WERI-Rb-1 (cell line): ENCODE measurements around the gene PLXND1.

Experiments used
- DNase-seq: peaks from one replicate; pipeline ENCODE4 v3.0.0-alpha.2; 2020
- H3K27ac ChIP-seq: fragments of 250-450 bp; sonication (Bioruptor Pico); 2 replicates; pipeline ENCODE4 v1.5.1; 2020; ENCODE audit warnings: mild to moderate bottlenecking, moderate library complexity
- H3K27me3 ChIP-seq: fragments of 250-450 bp; sonication (Bioruptor Pico); 2 replicates; pipeline ENCODE4 v1.5.1; 2021; ENCODE audit warnings: mild to moderate bottlenecking, low read depth, moderate library complexity; ENCODE audit not compliant: insufficient read depth, severe bottlenecking
- H3K36me3 ChIP-seq: fragments of 250-450 bp; sonication (Bioruptor Pico); 2 replicates; pipeline ENCODE4 v1.5.1; 2020; ENCODE audit warnings: mild to moderate bottlenecking, moderate library complexity
- H3K4me3 ChIP-seq: 2 replicates; pipeline ENCODE4 v1.5.1; 2011; ENCODE audit warnings: low read depth, mild to moderate bottlenecking, control low read depth, low read length
- H3K9me3 ChIP-seq: fragments of 250-450 bp; sonication (Bioruptor Pico); 2 replicates; pipeline ENCODE4 v1.5.1; 2021; ENCODE audit warnings: mild to moderate bottlenecking, moderate library complexity; ENCODE audit not compliant: severe bottlenecking
- TF ChIP-seq, protein P1 (sequence below): IDR thresholded peaks from 2 replicates; pipeline ENCODE4 v1.5.1; 2011; ENCODE audit warnings: low read depth, mild to moderate bottlenecking, control low read depth, inconsistent platforms, low read length

PLXND1 gene

DNA sequence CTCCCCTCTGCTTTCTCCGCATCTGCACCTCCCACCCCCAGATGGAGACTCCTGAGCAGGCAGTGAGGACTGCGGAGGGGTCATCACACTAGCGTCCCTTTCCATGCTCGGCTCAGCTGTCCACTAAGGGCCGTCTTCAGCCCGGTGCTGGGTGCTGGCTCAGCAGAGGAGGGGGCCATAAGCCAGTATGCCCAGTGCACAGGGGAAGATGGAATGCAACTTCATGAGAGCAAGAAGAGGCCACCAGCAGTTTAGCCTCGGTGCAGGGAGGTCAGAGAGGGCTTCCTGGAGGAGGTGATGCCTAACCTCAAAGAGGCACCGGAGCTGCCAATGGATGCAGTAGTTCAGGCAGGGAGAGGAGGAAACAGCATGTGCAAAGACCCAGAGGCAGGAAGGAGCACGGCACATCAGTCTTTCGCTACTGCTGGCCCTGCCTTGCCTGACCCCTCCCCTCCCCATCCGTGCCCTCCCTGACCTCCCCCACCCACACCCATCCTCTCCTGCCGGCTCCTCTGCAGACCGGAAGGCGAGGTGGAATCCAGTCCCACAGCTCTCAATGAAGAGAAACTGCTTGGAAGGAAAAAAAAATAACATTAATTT, 15.2 kb upstream of the PLXND1 start:
- TF ChIP-seq, protein P1, sequence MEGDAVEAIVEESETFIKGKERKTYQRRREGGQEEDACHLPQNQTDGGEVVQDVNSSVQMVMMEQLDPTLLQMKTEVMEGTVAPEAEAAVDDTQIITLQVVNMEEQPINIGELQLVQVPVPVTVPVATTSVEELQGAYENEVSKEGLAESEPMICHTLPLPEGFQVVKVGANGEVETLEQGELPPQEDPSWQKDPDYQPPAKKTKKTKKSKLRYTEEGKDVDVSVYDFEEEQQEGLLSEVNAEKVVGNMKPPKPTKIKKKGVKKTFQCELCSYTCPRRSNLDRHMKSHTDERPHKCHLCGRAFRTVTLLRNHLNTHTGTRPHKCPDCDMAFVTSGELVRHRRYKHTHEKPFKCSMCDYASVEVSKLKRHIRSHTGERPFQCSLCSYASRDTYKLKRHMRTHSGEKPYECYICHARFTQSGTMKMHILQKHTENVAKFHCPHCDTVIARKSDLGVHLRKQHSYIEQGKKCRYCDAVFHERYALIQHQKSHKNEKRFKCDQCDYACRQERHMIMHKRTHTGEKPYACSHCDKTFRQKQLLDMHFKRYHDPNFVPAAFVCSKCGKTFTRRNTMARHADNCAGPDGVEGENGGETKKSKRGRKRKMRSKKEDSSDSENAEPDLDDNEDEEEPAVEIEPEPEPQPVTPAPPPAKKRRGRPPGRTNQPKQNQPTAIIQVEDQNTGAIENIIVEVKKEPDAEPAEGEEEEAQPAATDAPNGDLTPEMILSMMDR, result no peak
- Histone ChIP-seq H3K27ac (no peak overlapping the region), H3K36me3 (no peaks in the 10 kb centered on the region), H3K4me3 (no peak overlapping the region), H3K27me3 (no peaks in the 10 kb centered on the region), H3K9me3 (no peaks in the 10 kb centered on the region)
- no peak for DNase-seq

DNA sequence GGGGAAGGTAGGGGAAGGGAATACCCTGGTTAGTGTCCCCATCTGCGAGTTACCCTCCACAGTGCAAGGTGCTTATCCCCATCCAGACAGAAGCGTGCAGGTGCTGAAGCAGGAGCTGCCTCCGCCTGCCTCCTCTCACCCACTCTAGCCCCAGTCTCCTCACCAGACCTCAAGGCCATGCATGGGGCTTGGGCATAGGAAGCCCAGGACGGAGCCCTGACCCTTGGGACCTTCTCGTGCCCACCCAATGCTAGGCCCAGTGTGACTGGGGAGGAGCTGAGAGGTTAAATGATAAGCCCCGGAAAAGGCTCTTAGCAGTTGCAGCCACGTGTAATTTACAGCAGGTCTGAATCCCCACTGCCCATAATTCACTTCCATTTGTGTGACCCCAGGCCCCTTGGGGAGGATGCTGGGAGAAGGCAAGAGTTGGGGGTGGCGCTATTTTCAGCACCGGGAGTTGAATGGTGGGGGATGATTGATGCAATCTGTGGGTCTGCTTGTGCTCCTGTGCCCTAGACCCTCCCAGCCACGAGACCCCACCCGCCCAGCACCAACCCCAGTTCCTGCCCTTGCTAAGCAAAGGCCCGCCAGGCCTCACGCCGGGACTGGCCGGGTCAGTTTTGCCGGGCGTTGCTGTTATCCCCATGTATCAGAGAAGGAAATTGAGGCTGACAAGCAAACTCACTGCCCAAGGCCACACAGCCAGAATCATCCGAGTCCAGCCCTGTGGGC, 14.5 kb upstream of the PLXND1 start:
- no peak overlapping the region for H3K27ac ChIP-seq
- no peaks in the 10 kb centered on the region for H3K36me3 ChIP-seq
- TF ChIP-seq, protein P1, result no peak
- H3K9me3 ChIP-seq, result no peaks in the 10 kb centered on the region
- no peak for DNase-seq
- no peaks in the 10 kb centered on the region for H3K27me3 ChIP-seq
- H3K4me3 ChIP-seq, result no peak overlapping the region

DNA sequence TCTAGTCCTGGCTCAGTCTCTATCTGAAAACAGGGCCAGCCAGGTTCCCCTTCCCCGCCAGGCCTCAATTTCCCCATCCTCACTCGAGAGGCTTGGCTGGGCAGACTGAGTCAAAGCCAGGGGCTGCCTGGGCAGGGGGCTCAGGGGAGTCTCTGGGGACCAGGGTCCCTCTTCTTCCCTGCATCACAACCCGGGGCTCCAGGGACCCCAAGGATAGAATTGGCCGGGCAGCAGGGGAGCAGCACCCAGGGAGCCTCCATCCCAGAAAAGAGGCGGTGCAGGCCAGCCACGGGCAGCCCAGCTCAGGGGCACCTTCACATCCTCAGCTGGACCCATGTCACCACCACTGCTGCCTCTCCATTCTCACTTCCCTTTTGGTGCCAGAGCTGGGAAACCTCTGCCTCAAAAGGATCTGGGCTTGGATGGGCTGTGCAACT, 13.3 kb upstream of the PLXND1 start:
- TF ChIP-seq, protein P1, result no peak
- H3K27me3 ChIP-seq, result no peaks in the 10 kb centered on the region
- H3K9me3 ChIP-seq, result no peaks in the 10 kb centered on the region
- H3K4me3 ChIP-seq, result no peak overlapping the region
- DNase-seq, result peak; percentile 4
- H3K27ac ChIP-seq, result no peak overlapping the region
- H3K36me3 ChIP-seq, result no peaks in the 10 kb centered on the region

DNA sequence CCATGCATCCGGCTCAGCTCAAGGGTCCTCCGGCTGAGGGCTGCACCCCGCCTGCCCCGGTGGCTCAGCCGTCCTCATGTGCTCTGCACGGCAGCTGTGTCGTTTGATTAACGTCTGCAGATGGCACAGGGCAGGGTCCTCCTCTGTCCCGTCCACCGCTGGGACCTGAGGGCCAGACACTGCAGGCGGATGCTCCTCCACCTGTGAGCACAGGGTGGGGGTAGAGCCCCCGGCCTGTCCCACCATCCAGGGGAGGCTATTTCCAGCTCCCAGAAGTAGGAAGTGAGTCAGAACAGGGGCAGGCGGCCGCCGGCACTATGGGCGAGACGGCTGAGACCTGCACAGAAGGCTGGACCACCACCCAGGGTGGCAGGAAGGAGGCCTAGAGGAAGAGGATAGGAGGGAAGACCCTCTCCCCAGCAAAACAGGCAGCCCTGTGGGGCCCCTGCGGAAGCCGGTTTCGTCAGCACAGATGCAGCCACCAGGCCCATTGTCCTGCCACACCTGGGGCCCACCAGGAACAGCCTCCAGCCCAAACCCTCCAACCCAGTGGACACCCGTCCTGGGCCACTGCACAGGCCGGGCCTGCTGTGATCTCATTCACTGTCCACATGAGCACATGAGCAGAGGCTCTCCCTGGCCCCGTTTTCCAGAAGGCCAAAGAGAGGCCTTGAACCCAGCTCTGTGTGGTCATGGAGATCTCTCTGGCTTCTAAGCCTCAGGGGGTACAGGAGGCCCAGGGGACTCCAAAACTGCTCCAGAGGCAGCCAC, 12.6 kb upstream of the PLXND1 start:
- TF ChIP-seq, protein P1, result no peak
- Histone ChIP-seq H3K4me3 (no peak overlapping the region), H3K27me3 (no peaks in the 10 kb centered on the region), H3K9me3 (no peaks in the 10 kb centered on the region), H3K27ac (no peak overlapping the region), H3K36me3 (no peaks in the 10 kb centered on the region)
- DNase-seq, result peak; percentile 21

DNA sequence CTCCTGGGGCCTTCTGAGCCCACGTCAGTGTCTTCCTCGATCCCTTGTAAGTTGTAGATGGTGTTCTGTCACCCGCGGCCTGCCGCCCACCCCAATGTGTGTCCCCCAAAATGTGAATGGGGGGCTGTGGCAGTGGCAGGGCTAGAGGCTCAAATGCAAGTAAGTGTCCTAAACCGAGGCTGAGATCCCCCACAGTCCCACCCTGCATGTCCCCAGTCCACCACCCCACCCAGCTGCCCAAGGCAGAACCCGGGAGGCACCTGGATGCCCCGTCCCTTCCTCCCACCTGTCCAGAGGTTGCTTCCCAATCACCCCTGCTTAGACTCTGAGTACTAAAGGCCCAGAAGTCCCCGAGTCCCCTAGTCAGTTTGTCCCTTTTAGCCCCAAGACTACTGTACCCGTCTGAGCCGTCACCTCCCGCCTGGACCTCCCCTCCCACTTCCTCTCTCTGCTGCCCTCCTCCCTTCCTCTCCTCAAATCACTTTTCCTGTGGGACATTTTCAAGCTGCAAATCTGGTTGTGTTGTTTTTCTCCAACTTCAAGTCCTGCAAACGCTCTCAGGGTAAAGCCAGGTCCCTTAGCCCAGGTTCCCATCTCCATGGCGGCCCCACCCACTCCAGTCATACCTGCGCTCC, 11.8 kb upstream of the PLXND1 start:
- H3K36me3 ChIP-seq, result no peaks in the 10 kb centered on the region
- H3K27me3 ChIP-seq, result no peaks in the 10 kb centered on the region
- no peak for DNase-seq
- TF ChIP-seq, protein P1, result no peak
- no peak overlapping the region for H3K27ac ChIP-seq
- no peak overlapping the region for H3K4me3 ChIP-seq
- H3K9me3 ChIP-seq, result no peaks in the 10 kb centered on the region
